T-helper 1 cell treated with Interleukin-12 subunit alpha and Interleukin-12 subunit beta and Interleukin-4 antibody, amounts not matched to agents 30 μg/mL and 1 μg/mL, for 36 hours (primary cell): ENCODE results near the gene ZFYVE16.
A peak's percentile ranks its signal among the peaks of the same experiment; 100 is the strongest.
"Not testable (repeated sequence)": the region's sequence is repeated elsewhere in the genome, so short reads cannot be mapped to it uniquely, and the experiment has no call there.

Experiments used
- H3K27ac Mint-ChIP-seq: one replicate; pipeline ENCODE4 v1.8.0; 2021; ENCODE audit warnings: mild to moderate bottlenecking, mixed read lengths
- H3K27me3 Mint-ChIP-seq: one replicate; pipeline ENCODE4 v1.8.0; 2021; ENCODE audit warnings: low read depth, mixed read lengths
- H3K36me3 Mint-ChIP-seq: one replicate; pipeline ENCODE4 v1.8.0; 2021; ENCODE audit warnings: low read depth, mixed read lengths
- H3K4me1 Mint-ChIP-seq: one replicate; pipeline ENCODE4 v1.8.0; 2021; ENCODE audit warnings: low read depth, mixed read lengths
- H3K4me3 Mint-ChIP-seq: one replicate; pipeline ENCODE4 v1.8.0; 2021; ENCODE audit warnings: mild to moderate bottlenecking, moderate library complexity, mixed read lengths
- H3K9me3 Mint-ChIP-seq: one replicate; pipeline ENCODE4 v1.8.0; 2021; ENCODE audit warnings: mixed read lengths

The ZFYVE16 gene

DNA sequence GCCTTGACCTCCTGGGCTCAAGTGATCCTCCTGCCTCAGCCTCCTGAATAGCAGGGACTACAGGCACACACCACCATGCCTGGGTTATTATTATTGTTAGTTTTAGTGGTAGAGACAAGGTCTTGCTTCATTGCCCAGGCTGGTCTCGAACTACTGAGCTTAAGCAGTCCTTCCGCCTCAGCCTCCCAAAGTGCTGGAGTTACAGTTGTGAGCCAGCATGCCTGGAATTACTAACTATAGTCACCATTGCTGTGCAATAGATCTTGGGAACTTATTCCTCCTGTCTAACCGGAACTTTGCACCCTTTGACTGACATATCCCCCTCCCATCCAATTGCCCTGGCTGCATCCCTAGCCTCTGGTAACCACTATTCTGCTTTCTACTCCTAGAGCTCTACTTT lies 83.4 kb downstream of the ZFYVE16 start:
- Mint-ChIP-seq H3K27me3 (peaks cover 35% of the 10 kb centered on the region), H3K4me1 (peaks cover 14% of the 10 kb centered on the region), H3K4me3 (no peak overlapping the region), H3K27ac (no peak overlapping the region), H3K36me3 (no peaks in the 10 kb centered on the region), H3K9me3 (no peaks in the 10 kb centered on the region)

DNA sequence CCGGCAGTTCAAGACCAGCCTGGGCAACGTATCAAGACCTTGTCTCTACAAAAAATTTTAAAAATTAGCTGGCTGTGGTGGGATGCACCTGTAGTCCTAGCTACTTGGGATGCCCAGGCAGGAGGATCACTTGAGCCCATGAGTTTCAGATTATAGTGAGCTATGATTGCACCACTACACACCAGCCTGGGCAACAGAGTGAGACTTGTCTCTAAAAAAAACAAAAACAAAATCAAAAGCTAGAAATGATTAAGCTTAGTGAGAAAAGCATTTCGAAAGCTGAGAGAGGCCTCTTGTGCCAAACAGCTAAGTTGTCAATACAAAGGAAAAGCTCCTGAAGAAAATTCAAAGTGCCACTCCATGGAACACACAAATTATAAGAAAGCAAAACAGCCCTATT lies 84.9 kb downstream of the ZFYVE16 start:
- Mint-ChIP-seq H3K9me3 (no peaks in the 10 kb centered on the region), H3K4me1 (peaks cover 6% of the 10 kb centered on the region), H3K27ac (no peak overlapping the region), H3K27me3 (peaks cover 26% of the 10 kb centered on the region), H3K4me3 (no peak overlapping the region), H3K36me3 (no peaks in the 10 kb centered on the region)

DNA sequence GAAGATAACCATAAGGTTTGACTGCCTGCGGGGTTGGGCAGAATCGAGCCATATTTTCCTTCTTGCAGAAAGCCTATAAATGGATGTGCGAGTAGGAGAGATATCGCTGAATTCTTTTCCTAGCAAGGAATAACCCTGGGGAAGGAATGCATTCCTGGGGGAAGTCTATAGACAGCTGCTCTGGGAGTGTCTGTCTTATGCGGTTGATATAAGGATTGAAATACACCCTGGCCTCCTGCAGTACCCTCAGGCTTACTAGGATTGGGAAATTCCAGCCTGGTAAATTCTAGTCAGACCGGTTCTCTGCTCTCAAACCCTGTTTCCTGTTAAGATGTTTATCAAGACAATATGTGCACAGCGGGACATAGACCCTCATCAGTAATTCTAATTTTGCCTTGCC lies 85.6 kb downstream of the ZFYVE16 start:
- not testable (repeated sequence) for H3K27ac Mint-ChIP-seq, H3K4me1 Mint-ChIP-seq, H3K36me3 Mint-ChIP-seq, H3K4me3 Mint-ChIP-seq, H3K9me3 Mint-ChIP-seq
- H3K27me3 Mint-ChIP-seq: peaks cover 22% of the 10 kb centered on the region

DNA sequence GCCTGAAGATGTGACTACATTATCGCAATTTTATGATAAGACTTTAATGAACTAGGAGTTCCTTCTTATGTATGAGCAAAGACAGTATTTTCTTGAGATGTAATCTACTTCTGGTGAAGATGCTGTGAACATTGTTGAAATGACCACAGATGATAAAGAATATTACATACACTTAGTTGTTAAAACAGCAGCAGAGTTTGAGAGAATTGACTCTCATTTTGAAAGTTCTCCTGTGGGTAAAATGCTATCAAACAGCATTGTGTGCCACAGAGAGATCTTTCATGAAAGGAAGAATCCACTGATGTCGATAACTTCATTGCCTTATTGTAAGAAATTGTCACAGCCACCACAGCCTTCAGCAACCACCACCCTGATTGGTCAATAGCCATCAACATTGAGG lies 88.0 kb downstream of the ZFYVE16 start:
- H3K27me3 Mint-ChIP-seq: peaks cover 4% of the 10 kb centered on the region
- H3K27ac Mint-ChIP-seq: no peak overlapping the region
- no peak overlapping the region for H3K4me3 Mint-ChIP-seq
- H3K9me3 Mint-ChIP-seq: no peaks in the 10 kb centered on the region
- H3K4me1 Mint-ChIP-seq: no peaks in the 10 kb centered on the region
- H3K36me3 Mint-ChIP-seq: no peaks in the 10 kb centered on the region

DNA sequence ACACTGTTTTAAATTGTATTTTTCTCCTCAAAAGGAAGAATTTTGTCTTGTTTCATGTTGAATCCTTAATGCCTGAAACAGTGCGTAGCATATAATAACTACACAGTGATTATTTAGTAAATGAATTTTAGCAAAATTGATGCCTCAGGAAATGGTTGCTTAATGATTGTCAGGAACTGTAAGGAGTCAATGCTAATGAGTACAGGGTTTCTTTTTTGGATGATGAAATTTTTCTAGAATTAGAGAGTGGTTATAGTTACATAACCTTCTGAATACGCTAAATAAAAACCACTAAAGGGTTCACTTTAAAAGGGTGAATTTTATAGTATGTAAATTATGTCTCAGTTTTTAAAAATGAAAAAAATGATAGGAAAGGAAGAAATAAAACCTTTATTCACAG lies 94.9 kb downstream of the ZFYVE16 start:
- H3K4me1 Mint-ChIP-seq: peaks cover 2% of the 10 kb centered on the region
- H3K4me3 Mint-ChIP-seq: no peak overlapping the region
- H3K27me3 Mint-ChIP-seq: no peaks in the 10 kb centered on the region

DNA sequence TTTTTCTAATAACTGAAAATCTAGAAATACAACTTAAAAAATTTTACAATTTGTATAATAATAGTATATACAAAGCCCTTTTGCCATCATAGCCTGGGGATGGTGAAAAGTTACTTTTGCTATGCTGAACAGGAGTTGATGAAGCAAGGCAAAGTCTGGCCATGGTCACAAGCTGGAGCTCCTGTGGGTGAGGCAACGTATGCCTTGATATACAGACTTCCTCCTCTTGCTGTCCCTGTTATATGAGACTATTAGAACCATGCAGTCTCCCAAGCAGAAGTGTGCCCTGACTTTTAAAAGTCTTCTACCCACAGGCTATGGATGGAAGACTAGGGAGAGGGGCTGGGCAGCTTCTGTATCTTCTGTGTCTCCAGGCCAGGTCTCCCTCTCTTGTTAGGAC lies 95.8 kb downstream of the ZFYVE16 start:
- Mint-ChIP-seq H3K9me3 (no peaks in the 10 kb centered on the region), H3K4me3 (no peak overlapping the region), H3K27ac (no peak overlapping the region), H3K4me1 (peaks cover 2% of the 10 kb centered on the region), H3K27me3 (no peaks in the 10 kb centered on the region), H3K36me3 (no peaks in the 10 kb centered on the region)

More for the DNA sequence above, 94.9 kb downstream of the ZFYVE16 start:
- Mint-ChIP-seq H3K27ac (no peak overlapping the region), H3K36me3 (no peaks in the 10 kb centered on the region), H3K9me3 (no peaks in the 10 kb centered on the region)

DNA sequence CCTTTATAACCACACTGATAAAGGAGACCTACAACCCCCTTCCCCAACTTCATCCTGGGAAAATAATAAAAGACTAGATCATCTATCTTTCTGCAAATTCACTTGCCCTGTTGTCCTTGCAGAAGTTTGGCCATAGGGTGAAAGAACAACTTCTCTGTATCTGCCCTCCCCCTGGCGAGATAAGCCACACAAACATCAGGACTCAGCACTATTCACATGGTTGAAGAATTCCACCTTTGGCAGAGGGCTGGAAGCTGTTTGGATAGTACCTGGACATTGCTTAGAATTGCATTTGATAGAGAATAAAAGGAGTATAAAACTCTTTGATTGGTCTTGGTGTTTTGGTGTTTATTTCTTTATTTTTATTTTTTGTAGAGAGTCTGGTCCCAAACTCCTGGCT lies 97.0 kb downstream of the ZFYVE16 start:
- H3K27ac Mint-ChIP-seq: peak overlapping the region; percentile 9
- H3K9me3 Mint-ChIP-seq: no peaks in the 10 kb centered on the region
- no peaks in the 10 kb centered on the region for H3K27me3 Mint-ChIP-seq
- peaks cover 2% of the 10 kb centered on the region for H3K4me1 Mint-ChIP-seq
- no peaks in the 10 kb centered on the region for H3K36me3 Mint-ChIP-seq
- H3K4me3 Mint-ChIP-seq: no peak overlapping the region

DNA sequence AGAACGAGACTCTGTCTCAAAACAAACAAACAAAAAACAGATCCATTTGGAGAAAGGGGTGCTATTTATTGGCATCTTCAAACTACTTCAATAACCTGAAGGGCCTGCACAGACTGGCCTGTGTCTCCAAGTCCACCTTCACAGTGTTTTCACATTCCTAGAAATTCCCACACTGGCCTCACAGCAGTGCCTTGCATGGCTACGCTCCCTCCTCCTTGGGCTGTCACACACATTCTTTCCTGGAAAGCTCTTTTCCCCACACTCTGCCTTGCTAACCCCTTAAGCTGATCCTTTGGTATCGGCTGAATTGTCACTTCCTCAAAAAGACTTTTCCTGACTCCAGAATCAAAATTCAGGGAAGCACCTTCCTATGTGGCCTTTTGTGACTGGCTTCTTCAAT lies 99.8 kb downstream of the ZFYVE16 start:
- no peaks in the 10 kb centered on the region for H3K9me3 Mint-ChIP-seq
- H3K27me3 Mint-ChIP-seq: no peaks in the 10 kb centered on the region
- peaks cover 2% of the 10 kb centered on the region for H3K4me1 Mint-ChIP-seq
- H3K36me3 Mint-ChIP-seq: no peaks in the 10 kb centered on the region
- no peak overlapping the region for H3K4me3 Mint-ChIP-seq
- no peak overlapping the region for H3K27ac Mint-ChIP-seq

DNA sequence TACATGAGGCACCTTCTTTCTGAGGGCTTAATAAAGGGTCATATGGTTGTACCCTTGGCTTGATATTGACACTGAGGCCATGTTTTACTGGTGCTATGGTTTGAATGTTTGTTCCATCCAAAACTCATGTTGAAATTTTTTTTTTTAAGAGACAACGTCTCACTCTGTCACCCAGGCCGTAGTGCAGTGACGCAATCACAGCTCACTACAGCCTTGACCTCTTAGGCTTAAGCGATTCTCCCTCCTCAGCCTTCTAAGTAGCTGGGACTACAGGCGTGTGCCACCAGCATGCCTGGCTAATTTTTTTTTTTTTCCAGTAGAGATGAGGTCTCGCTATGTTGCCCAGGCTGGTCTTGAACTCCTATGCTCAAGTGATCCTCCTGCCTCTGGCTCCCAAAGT lies 101.0 kb downstream of the ZFYVE16 start:
- H3K27ac Mint-ChIP-seq: no peak overlapping the region
- no peak overlapping the region for H3K4me3 Mint-ChIP-seq
- no peaks in the 10 kb centered on the region for H3K9me3 Mint-ChIP-seq
- H3K36me3 Mint-ChIP-seq: no peaks in the 10 kb centered on the region
- H3K4me1 Mint-ChIP-seq: no peaks in the 10 kb centered on the region
- H3K27me3 Mint-ChIP-seq: no peaks in the 10 kb centered on the region

DNA sequence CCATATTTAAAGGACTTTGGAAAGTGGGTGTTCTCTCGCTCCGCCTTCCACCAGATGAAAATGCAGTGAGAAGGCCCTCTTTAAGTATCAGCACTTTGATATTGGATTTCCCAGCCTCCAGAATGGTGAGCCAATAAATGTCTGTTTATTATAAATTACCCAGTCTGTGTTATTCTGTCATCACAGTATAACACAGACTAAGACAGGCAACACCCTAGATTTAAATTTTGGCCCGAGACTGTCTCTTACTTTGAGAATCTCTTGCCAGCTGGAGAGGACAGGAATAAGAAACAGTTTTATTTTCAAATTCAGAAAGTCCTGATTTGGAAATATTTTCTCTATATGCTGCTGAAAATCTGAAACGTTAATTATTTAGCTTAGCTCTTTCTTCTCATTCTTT lies 101.5 kb downstream of the ZFYVE16 start:
- no peak overlapping the region for H3K4me3 Mint-ChIP-seq
- no peaks in the 10 kb centered on the region for H3K4me1 Mint-ChIP-seq
- no peaks in the 10 kb centered on the region for H3K9me3 Mint-ChIP-seq
- H3K27me3 Mint-ChIP-seq: no peaks in the 10 kb centered on the region
- no peak overlapping the region for H3K27ac Mint-ChIP-seq
- no peaks in the 10 kb centered on the region for H3K36me3 Mint-ChIP-seq

DNA sequence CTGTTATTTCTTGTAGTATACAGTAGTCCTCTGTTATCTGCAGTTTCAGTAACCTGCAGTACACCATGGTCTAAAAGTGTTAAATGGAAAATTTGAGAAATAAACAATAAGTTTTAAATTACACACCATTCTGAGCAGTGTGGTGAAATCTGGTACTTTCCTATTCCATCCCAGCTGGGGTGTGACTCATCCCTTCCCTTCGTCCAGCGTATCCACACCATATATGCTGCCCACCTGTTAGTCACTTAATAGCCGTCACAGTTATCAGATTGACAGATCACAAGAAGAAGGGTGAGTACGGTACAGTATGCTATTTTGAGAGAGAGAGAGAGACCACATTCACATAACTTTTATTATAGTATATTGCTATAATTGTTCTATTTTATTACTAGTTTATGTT lies 109.0 kb downstream of the ZFYVE16 start:
- Mint-ChIP-seq H3K9me3 (no peaks in the 10 kb centered on the region), H3K36me3 (no peaks in the 10 kb centered on the region), H3K4me3 (no peak overlapping the region), H3K27ac (no peak overlapping the region), H3K4me1 (no peaks in the 10 kb centered on the region), H3K27me3 (no peaks in the 10 kb centered on the region)
